Mammary epithelial cell (primary cell): Measurements from ENCODE around the gene CCNF.

Source experiments
- EZH2 ChIP-seq: IDR thresholded peaks from 2 replicates; pipeline ENCODE4 v1.6.1; 2012; ENCODE audit warnings: low read length, inconsistent platforms, borderline replicate concordance
- TF ChIP-seq, protein P1 (sequence below), 2 donors: IDR thresholded peaks in 1 of 2; conservative IDR thresholded peaks in 1 of 2; 2 replicates each; pipeline ENCODE4 v1.5.1; 2011 to 2012; ENCODE audit warnings: inconsistent platforms in 2 of 2, low read length in 2 of 2, mild to moderate bottlenecking in 2 of 2, control low read depth in 1 of 2, low read depth in 1 of 2; ENCODE audit not compliant: insufficient read depth in 1 of 2; ENCODE audit errors: extremely low read depth in 1 of 2

- TF ChIP-seq, protein P1, sequence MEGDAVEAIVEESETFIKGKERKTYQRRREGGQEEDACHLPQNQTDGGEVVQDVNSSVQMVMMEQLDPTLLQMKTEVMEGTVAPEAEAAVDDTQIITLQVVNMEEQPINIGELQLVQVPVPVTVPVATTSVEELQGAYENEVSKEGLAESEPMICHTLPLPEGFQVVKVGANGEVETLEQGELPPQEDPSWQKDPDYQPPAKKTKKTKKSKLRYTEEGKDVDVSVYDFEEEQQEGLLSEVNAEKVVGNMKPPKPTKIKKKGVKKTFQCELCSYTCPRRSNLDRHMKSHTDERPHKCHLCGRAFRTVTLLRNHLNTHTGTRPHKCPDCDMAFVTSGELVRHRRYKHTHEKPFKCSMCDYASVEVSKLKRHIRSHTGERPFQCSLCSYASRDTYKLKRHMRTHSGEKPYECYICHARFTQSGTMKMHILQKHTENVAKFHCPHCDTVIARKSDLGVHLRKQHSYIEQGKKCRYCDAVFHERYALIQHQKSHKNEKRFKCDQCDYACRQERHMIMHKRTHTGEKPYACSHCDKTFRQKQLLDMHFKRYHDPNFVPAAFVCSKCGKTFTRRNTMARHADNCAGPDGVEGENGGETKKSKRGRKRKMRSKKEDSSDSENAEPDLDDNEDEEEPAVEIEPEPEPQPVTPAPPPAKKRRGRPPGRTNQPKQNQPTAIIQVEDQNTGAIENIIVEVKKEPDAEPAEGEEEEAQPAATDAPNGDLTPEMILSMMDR (conservative IDR thresholded peaks at IDR 0.05 in 1 of 2, IDR thresholded peaks at IDR 0.05 in 1 of 2; ENCODE audit: extremely low read depth in 1 of 2, insufficient read depth in 1 of 2, low read depth in 1 of 2, low read length in 2 of 2) = no peak
- no peak for TF ChIP-seq EZH2
These were observed 2.3 kb upstream of the CCNF start for GRCh38 chr16:2426941-2427361.
